OCI-LY1 (cell line): Measurements from ENCODE around the gene SPATA13.

Experiments
- H2AFZ ChIP-seq: fragments of 200-600 bp; sonication (generic), shearing (Covaris generic); 2 replicates; pipeline ENCODE4 v1.6.0; 2014; ENCODE audit warnings: antibody characterized with exemption, mild to moderate bottlenecking, low read length
- H3F3A ChIP-seq: fragments of 200-600 bp; sonication (generic), shearing (Covaris generic); 2 replicates; pipeline ENCODE4 v1.6.0; 2014; ENCODE audit warnings: mild to moderate bottlenecking, antibody characterized with exemption, low read length, moderate library complexity; ENCODE audit not compliant: insufficient read depth
- H3K27ac ChIP-seq: fragments of 200-600 bp; sonication (generic); 2 replicates; pipeline ENCODE4 v1.5.1; 2014; ENCODE audit warnings: low read length, mixed run types, mild to moderate bottlenecking, low read depth; ENCODE audit not compliant: poor library complexity, severe bottlenecking
- H3K27me3 ChIP-seq: fragments of 200-600 bp; sonication (generic); 2 replicates; pipeline ENCODE4 v1.6.0; 2014; ENCODE audit warnings: antibody characterized with exemption, mild to moderate bottlenecking, low read length, moderate library complexity; ENCODE audit not compliant: insufficient read depth
- H3K36me3 ChIP-seq: fragments of 200-600 bp; sonication (generic); 2 replicates; pipeline ENCODE4 v1.6.1; 2014; ENCODE audit warnings: mild to moderate bottlenecking, antibody characterized with exemption, low read length, moderate library complexity, mixed read lengths; ENCODE audit not compliant: insufficient read depth
- H3K4me1 ChIP-seq: fragments of 200-600 bp; sonication (generic); 2 replicates; pipeline ENCODE4 v1.5.1; 2014; ENCODE audit warnings: mild to moderate bottlenecking, low read length, moderate library complexity; ENCODE audit not compliant: insufficient read depth, severe bottlenecking
- H3K4me2 ChIP-seq: fragments of 200-600 bp; sonication (generic), shearing (Covaris generic); 2 replicates; pipeline ENCODE4 v1.6.1; 2014; ENCODE audit warnings: low read length
- H3K4me3 ChIP-seq: fragments of 200-600 bp; sonication (generic); 2 replicates; pipeline ENCODE4 v1.5.1; 2014; ENCODE audit warnings: low read length, low read depth, mild to moderate bottlenecking, mixed read lengths; ENCODE audit not compliant: poor library complexity, severe bottlenecking
- H3K79me2 ChIP-seq: fragments of 200-600 bp; shearing (Covaris generic); 2 replicates; pipeline ENCODE4 v1.6.1; 2016; ENCODE audit warnings: mixed run types, low read length, mixed read lengths; ENCODE audit not compliant: insufficient read depth
- H3K9ac ChIP-seq: fragments of 200-600 bp; sonication (generic), shearing (Covaris generic); 2 replicates; pipeline ENCODE4 v1.6.1; 2014; ENCODE audit warnings: mild to moderate bottlenecking, low read length, mixed read lengths
- H3K9me2 ChIP-seq: fragments of 200-600 bp; sonication (generic), shearing (Covaris generic); 2 replicates; pipeline ENCODE4 v1.6.1; 2014; ENCODE audit warnings: low read depth, mild to moderate bottlenecking, low read length, mixed read lengths
- H3K9me3 ChIP-seq: fragments of 200-600 bp; shearing (Covaris generic); 2 replicates; pipeline ENCODE4 v1.6.1; 2014; ENCODE audit warnings: low read length, mixed read lengths
- H4K20me1 ChIP-seq: fragments of 200-600 bp; sonication (generic), shearing (Covaris generic); 2 replicates; pipeline ENCODE4 v1.6.0; 2016; ENCODE audit warnings: mild to moderate bottlenecking, low read length; ENCODE audit not compliant: insufficient read depth
- EZH2 ChIP-seq: fragments of 200-600 bp; sonication (generic), shearing (Covaris generic); IDR thresholded peaks from 2 replicates; pipeline ENCODE4 v1.8.0; 2017; ENCODE audit warnings: borderline replicate concordance, mixed run types, mild to moderate bottlenecking, antibody characterized with exemption, low read length, moderate library complexity, mixed read lengths
- TF ChIP-seq, protein P1 (sequence below): fragments of 200-600 bp; sonication (generic), shearing (Covaris generic); IDR thresholded peaks from 2 replicates; pipeline ENCODE4 v1.5.1; 2017; ENCODE audit warnings: mild to moderate bottlenecking, antibody characterized with exemption, low read length, moderate library complexity, mixed read lengths

SPATA13 gene

DNA sequence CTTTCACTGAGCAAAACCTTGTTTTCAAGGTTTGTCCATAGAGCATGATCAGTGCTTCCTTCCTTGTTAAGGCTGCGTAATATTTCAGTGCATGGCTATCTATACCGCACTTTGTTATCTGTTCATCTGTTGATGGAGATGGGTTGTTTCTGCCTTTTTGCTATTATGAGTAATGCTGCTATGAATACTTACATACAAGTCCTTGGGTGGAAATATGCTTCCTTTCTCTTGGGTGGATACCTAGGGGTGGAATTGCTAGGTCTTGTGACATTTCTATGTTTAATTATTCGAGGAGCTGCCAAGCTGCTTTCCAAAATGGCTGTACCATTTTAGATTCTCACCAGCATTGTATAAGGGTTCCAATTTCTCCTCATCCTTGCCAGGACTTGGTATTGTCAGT, 70.9 kb downstream of the SPATA13 start:
- Histone ChIP-seq H3K36me3 (no peaks in the 10 kb centered on the region), H2AFZ (no peak overlapping the region), H3K4me2 (no peak overlapping the region), H3K79me2 (no peaks in the 10 kb centered on the region), H3F3A (no peaks in the 10 kb centered on the region), H3K9me3 (no peaks in the 10 kb centered on the region), H3K27ac (no peak overlapping the region), H4K20me1 (no peaks in the 10 kb centered on the region), H3K9ac (no peak overlapping the region), H3K4me1 (no peaks in the 10 kb centered on the region), H3K9me2 (no peaks in the 10 kb centered on the region), H3K4me3 (no peak overlapping the region), H3K27me3 (no peaks in the 10 kb centered on the region)
- TF ChIP-seq, protein P1, sequence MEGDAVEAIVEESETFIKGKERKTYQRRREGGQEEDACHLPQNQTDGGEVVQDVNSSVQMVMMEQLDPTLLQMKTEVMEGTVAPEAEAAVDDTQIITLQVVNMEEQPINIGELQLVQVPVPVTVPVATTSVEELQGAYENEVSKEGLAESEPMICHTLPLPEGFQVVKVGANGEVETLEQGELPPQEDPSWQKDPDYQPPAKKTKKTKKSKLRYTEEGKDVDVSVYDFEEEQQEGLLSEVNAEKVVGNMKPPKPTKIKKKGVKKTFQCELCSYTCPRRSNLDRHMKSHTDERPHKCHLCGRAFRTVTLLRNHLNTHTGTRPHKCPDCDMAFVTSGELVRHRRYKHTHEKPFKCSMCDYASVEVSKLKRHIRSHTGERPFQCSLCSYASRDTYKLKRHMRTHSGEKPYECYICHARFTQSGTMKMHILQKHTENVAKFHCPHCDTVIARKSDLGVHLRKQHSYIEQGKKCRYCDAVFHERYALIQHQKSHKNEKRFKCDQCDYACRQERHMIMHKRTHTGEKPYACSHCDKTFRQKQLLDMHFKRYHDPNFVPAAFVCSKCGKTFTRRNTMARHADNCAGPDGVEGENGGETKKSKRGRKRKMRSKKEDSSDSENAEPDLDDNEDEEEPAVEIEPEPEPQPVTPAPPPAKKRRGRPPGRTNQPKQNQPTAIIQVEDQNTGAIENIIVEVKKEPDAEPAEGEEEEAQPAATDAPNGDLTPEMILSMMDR = no peak
- TF ChIP-seq EZH2 = no peak

DNA sequence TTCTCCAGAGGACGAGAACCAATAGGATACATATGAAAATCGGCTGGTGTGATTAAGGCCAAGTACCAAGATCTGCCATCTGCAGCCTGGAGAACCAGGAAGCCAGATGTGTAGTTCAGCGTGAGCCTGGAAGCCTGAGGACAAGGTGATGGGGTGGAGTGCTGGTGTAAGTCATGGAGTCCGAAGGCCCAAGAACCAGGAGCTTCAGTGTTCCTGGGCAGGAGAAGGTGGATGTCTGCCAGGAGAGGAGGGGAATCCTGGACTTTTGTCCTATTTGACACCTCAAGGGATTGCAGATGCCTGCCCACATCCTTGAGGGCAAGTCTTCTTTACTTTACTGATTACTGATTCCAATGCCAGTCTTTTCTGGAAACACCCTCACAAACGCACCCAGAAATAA, 71.5 kb downstream of the SPATA13 start:
- no peaks in the 10 kb centered on the region for H3K79me2 ChIP-seq
- H3K4me1 ChIP-seq = no peaks in the 10 kb centered on the region
- no peaks in the 10 kb centered on the region for H3K36me3 ChIP-seq
- no peak overlapping the region for H3K27ac ChIP-seq
- H3K9ac ChIP-seq = no peak overlapping the region
- H2AFZ ChIP-seq = no peak overlapping the region
- H3K9me2 ChIP-seq = no peaks in the 10 kb centered on the region
- no peaks in the 10 kb centered on the region for H3K9me3 ChIP-seq
- no peak overlapping the region for H3K4me2 ChIP-seq
- no peaks in the 10 kb centered on the region for H3F3A ChIP-seq
- TF ChIP-seq EZH2 = no peak
- TF ChIP-seq, protein P1 = no peak
- H3K4me3 ChIP-seq = no peak overlapping the region
- H4K20me1 ChIP-seq = no peaks in the 10 kb centered on the region
- H3K27me3 ChIP-seq = no peaks in the 10 kb centered on the region

- Histone ChIP-seq H3K9me3 (no peaks in the 10 kb centered on the region), H3K27me3 (no peaks in the 10 kb centered on the region), H3K4me2 (no peak overlapping the region), H2AFZ (no peak overlapping the region), H3K4me1 (no peaks in the 10 kb centered on the region), H3K36me3 (no peaks in the 10 kb centered on the region), H3K27ac (no peak overlapping the region), H3K4me3 (no peak overlapping the region), H3F3A (no peaks in the 10 kb centered on the region), H3K9ac (no peak overlapping the region), H3K9me2 (no peaks in the 10 kb centered on the region), H3K79me2 (no peaks in the 10 kb centered on the region), H4K20me1 (no peaks in the 10 kb centered on the region)
- TF ChIP-seq, protein P1 = no peak
- no peak for TF ChIP-seq EZH2
Observed at GRCh38 chr13:24232474-24232873, 72.0 kb downstream of the SPATA13 start.
